Cardiac ventricle fibroblast (primary cell): ENCODE results near the gene GYPB. TPM values are rescaled to one million over a fixed set of nuclear protein-coding genes. Genes with fewer than 3 reads are reported as not detected.

Experiments used
- total RNA-seq: library from RNA; depleted of rRNA; stranded (reverse); fragments of >200 nt; gene quantifications from 2 replicates; pipeline ENCODE4 v1.2.3, GENCODE V29; 2015

The GYPB gene
- not detected in 2 replicates for total RNA-seq

DNA sequence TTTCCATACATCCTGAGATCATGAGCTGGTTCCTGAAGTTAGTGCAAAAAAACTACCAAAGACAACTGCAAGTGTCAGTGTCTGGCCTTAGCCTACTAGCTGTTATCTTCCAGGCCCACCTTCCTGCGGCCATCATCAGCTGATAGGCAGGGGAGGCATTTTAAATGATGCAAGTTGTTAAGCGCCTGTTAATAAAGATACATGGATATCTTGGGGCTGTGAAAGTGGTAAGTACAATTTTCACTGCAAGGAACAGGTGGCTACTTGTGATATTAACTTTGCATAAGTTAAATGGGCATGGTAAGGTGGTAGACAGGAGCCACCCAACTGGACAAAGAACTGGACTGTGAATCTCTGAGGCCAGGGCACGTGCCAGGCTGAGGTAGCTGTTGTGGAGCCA lies at the start of gene GYPB:
GYPB (minus strand) TSS at position 104 of the 400 bp plus-strand sequence; CDS start at position 11, 93 bp downstream.

Other genes starting within 250 kb of the GYPB start
- gene GYPE, start 113.8 kb downstream of the GYPB start, total RNA-seq = 0.50 and 1.2 TPM in 2 replicates
- not detected in 2 replicates for gene GYPA, start 121.3 kb upstream of the GYPB start, total RNA-seq